ENCODE measurements around the gene PHETA1. TPM values are rescaled to one million over a fixed set of nuclear protein-coding genes. Genes with fewer than 3 reads are reported as not detected.
"Not testable (repeated sequence)": the region's sequence is repeated elsewhere in the genome, so short reads cannot be mapped to it uniquely, and the experiment has no call there.

PHETA1 gene
- total RNA-seq, 1 donor from 2014 or later: 9.1 TPM

DNA sequence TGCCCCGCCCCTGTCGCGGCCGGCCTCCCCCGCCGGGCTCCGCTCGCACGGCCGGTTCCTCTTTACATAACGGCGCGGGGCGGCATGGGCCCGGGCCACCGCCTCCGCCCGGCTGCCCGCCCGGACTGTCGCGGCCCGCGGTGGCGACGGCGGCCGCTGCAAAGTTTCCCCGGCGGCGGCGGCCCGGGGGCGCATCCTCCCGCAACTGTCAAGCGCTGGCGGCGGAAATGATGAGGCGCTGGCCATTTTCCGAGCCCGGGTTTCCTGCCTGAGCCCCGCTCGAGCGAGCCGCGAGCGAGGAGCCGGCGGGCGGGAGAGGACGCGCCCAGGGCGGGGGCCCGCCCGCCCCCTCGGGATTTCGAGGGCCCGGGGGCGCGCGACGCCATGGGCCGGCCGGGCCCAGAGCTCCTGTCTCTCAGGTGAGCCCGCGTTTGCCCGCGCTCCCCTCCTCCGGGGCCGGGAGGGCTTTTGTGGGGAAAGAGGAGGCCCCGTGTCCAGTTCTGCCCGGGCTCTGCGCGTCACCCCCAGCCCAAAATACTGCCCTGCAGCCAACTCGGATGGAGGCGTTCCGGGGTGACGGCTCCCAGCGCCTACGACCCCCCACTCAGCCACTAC, 37.1 kb upstream of the PHETA1 start, which contains the start of gene SH2B3:
Gene SH2B3, plus strand, starts transcription at position 65 of the 615 bp plus-strand sequence. CDS start 12,223 bp downstream, outside the sequence.
- peak; percentile 84 to 87 for DNase-seq (ENCODE audit: low read depth in 2 of 2)

DNA sequence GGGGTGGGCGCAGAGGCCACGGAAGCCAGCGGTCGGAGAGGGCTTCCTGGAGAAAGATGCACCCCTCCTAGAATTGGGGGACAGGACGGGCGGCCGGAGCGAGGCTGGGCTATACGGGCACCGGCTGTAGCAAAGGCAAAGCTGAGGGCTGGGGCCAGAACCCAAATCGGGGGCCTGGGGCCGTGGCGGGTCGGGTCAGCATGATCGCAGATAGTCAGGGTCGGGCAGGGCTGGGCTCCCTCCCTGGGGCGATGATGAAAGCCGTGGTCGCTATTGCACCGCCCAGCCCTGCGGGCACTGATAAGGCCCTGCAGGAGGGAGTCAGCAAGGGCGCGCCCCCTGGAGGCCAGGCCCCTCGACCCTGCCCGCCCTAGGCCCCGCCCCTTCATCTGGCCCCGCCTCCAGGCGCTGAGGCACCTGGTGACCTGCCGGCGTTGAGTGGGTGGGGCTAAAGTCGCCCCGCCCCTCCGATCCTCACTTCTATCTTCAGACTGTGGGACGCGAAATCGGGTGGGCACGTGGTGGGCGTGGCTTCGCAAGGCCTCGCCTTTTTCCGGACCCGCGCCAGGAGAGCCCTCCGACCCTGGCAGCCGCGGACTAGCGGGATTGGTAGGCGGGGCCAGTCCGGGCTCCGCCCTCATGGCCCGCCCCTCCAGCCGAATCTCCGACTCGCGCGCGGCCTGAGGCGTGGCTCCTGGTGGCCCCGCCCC, 36.4 kb upstream of the PHETA1 start:
- DNase-seq (ENCODE audit: low read depth in 2 of 2): peak; percentile 98 to 99

DNA sequence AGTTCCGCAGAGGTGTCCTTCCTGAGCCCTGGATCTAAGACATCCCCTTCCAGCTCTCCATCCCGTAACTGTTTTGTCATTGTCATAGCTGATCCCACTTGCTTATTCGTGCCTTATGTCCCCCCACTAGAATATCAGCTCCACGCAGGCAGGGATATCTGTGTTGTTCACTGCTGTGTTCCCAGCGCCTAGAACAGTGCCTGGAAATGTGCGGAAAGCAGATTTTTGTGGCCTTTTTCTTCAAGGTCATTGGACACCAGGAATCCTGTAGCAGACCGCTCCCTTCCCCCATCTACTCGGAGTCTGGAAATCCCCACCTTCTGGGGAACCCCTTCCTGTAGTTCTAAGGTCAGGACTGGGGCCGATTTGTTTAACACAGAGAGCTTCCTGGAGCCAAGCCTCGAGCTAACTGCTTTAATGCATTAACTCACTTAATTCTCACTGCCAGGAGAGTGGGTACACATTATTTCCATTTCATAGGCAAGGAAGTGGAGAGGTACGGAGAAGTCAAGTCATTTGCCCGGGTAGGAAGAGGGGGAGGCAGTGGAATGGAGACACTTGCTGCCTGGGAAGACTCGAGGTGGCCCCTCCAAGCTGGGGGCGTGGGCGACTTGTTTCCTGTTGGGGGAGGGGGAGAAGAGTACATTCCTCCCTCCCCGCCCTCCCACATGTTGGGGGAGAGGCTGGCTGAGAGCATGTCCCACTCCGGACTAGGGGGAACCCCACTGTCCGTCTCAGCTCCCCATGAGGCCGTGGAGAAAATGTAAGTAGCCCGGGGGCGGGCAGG, 35.7 kb upstream of the PHETA1 start:
- DNase-seq (ENCODE audit: low read depth in 2 of 2): peak; percentile 54 to 90

DNA sequence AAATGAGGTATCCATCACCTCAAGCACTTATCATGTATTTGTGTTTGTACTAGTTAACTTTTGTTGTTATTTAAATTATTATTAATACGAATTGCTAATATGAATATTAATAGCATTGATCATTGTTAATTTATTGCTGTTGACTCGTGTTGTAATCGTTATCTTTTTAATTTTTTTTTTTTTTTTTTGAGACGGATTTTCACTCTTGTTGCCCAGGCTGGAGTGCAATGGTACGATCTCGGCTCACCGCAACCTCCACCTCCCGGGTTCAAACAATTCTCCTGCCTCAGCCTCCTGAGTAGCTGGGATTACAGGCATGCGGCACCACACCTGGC, 33.6 kb upstream of the PHETA1 start:
- not testable (repeated sequence) for DNase-seq (ENCODE audit: low read depth in 2 of 2)

DNA sequence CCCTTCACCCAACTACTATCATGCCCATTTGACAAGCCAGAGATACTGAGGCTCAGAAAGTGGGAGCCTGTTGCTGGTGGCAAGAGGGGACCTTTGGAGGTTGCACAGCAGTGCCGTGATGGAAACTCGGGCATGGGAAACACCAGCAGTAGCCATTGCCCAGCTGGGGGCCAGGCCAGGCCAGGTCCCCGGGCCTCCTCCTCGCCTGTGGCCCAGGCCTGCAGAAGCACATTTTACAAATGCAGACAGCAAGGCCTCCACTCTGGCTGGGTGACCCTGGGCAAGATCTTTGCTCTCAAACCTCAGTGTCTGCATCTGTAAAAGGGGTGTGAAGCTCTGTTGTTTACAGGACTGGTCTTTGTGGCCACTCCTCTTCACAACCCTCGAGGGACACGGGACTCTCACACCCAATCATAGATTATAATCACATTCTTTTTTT, 32.3 kb upstream of the PHETA1 start:
- DNase-seq (ENCODE audit: low read depth in 2 of 2): no peak

DNA sequence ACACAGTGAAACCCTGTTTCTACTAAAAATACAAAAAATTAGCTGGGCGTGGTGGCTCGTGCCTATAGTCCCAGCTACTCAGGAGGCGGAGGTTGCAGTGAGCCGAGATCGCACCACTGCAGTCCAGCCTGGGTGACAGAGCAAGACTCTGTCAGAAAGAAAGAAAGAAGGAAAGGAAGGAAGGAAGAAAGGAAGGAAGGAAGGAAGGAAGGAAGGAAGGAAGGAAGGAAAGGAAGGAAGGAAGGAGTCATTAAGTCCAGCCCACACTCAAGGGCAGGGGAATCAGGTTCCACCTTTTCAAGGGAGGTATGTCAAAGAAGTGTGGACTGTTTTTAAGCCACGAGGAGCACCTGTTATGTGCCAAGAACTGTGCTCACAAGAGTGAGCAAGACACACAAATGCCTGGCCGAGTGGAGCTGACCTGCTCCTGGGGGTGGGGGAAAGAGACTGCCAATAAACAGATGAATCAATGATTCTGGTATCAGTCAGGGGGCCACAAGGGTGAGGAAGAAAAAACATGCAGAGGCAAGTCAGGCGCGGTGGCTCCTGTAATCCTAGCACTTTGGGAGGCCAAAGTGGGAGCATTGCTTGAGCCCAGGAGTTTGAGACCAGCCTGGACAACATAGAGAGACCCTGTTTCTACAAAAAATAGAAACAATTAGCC, 31.0 kb upstream of the PHETA1 start:
- not testable (repeated sequence) for DNase-seq (ENCODE audit: low read depth in 2 of 2)

DNA sequence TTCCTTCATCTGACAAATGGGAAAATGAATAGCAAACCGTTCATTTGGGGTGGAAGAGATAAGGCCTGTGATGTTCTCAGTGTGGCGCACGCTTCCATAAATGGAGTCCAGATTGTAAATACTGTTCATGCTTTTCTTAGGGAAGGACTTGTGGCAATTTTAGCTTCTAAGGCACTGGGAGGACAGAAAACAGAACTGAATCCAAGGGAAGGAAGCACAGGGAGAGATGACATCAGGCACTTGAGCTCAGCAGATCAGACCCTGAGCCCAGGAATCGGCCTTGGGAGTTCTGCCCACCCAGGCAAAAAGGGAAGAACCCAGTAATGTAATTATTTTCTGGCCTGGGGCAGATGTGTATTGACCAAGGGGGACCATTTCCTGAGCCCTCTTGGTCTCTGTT, 29.6 kb upstream of the PHETA1 start:
- DNase-seq (ENCODE audit: low read depth in 2 of 2): peak in 1 of 2 donors; percentile 52

DNA sequence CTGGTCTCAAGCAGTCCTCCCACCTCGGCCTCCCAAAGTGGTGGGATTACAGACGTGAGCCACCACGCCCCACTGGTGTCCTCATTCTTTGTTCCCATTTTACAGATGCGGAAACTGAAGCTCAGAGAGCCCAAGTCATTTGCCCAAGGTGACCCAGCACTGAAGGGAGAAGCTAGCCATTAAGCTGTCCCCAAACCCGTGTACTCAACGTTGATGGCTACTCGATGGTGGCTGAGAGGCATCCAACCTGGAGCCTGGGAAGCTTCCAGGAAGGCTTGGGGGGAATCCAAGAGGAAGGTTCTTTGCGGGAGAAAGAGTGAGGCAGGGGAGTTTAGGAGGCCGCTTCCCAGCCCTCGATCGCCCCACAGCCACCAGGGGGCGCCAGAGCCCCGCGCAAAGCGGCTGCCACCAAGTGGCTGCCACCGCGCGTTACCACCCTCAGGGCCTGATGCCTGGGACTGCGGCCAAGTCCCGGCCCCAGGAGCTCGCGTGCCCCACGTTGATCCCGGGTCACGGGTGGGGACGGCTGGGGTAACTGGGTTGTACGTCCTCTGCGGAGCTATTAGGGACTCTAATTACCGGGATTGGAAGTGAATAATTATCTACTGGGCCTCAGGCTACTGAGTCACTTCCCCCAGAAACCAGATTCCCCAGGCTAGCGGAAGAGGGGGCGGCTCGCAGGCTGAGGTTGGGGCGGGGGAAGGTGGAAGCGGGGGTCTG, 28.0 kb upstream of the PHETA1 start:
- peak; percentile 91 to 99 for DNase-seq (ENCODE audit: low read depth in 2 of 2)

DNA sequence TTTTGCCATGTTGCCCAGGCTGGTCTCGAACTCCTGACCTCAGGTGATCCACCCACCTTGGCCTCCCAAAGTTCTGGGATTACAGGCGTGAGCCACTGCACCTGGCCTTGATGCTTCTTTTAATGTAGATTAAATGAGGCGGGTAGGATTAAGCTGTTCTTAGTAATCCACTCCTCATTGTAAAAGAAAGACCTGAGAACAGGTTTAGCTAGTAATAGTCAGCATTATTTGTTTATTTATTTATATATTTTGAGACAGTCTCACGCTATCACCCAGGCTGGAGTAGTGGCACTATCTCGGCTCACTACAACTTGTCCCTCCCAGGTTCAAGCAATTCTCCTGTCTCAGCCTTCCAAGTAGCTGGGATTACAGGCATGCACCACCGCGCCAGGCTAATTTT, 27.4 kb upstream of the PHETA1 start:
- not testable (repeated sequence) for DNase-seq (ENCODE audit: low read depth in 2 of 2)

DNA sequence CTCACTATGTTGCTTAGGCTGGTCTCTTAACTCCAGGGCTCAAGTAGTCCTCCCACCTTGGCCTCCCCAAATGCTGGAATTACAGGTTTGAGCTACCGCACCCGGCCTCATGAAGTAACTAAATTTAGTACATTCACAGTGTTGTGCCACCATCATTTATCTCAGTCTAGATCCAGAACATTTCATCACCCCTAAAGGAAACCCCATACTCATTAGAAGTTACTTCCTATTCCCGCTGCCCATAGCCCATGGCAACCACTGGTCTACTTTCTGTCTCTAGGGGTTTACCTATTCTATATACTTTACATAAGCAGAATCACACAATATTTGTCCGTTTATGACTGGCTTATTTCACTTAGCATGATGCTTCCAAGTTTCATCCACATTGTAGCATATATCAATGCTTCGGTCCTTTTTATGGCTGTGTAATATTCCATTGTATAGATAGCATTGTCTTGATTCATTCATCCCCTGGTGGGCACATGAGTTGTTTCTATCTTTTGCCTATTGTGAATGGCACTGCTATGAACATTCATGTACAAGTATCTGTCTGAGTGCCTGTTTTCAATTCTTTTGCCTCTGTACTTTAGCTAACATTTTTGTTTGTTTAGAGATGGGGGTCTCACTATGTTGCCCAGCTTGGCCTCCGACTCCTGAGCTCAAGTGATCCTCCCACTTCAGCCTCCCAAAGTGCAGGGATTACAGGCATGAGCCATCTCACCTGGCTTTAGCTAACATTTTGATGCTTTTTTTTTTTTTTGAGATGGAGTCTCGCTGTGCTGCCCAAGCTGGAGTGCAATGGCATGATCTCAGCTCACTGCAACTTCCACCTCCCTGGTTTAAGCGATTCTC, 26.7 kb upstream of the PHETA1 start:
- no peak for DNase-seq (ENCODE audit: low read depth in 2 of 2)

DNA sequence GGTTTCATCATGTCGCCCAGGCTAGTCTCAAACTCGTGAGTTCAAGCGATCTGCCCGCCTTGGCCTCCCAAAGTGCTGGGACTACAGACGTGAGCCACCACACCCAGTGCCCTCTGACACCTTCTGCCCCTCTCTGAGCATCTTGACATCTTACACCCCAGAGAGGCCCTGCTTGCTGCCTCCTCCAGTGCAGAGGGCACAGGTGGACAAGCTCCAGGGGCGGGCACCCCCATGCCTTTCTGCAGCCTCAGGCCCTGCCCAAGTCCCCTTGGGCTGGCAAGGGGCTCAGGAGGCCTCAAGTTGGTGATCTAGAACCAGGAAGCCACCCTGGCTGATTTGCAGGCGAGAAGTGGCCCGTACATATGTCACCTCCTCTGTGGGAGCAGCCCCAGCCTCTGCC, 25.6 kb upstream of the PHETA1 start:
- DNase-seq (ENCODE audit: low read depth in 2 of 2): no peak

DNA sequence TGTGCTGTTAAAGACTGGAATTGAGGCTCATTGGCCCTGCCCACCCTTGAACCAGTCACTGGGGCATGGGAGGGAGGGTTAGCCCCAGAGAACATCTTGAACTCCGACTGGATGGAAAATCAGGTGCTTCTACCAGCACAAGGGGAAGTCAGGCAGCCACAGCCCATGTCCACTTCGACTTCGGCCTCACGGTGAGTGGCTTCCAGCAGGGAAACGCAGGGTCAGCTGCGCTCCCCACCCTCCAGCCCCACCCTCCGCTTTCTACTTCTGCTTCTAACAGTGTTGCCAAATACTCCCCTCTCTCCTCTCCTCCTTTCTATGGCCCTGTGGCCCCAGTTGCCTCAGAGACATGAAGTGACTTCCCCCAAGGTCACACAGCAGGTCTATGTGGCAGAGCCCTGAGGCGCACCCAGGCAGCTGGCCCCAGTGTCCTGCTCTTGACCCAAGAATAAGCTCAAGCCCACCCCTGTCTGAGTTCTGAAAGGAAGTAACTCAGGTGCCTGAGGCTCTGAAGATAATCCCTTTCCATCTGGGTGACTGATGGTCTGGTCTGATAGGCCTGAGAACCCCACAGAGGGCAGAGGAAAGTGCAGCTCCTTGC, 24.9 kb upstream of the PHETA1 start:
- peak in 1 of 2 donors; percentile 55 for DNase-seq (ENCODE audit: low read depth in 2 of 2)

DNA sequence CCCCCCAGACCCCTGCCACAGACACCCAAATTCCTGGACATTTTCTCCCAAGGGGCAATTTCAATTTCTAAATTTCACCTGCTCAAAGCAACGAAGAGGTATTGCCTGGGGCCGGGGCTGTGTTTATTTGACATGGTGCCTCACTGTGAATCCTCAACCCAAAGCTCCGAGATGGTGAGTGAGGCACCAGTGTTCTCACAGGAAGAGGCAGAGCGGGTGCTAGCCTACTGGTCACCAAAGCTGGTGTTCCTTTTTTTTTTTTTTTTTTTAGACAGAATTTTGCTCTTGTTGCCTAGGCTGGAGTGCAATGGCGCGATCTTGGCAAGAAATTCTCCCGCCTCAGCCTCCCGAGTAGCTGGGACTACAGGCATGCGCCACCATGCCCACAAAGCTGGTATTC, 22.0 kb upstream of the PHETA1 start:
- DNase-seq (ENCODE audit: low read depth in 2 of 2): no peak

DNA sequence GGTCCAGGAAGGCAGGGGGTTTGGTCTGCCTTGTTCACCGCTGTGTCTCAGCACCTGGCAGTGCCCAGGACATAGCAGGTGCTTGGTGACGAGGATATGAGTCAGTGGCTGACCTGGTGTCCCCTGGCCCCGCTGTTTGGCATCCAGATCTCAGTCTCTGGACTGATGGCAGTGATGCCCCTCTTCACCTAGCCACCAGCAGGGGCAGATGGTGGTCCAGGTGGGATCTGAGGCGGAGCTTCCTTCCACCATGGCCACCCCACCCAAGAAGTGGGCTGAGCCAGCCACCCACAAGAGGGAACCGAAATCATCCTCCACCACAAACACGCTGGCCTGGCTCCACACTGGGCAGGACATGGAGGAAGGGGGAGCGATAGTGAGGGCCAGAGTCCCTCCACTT, 20.7 kb upstream of the PHETA1 start:
- no peak for DNase-seq (ENCODE audit: low read depth in 2 of 2)

DNA sequence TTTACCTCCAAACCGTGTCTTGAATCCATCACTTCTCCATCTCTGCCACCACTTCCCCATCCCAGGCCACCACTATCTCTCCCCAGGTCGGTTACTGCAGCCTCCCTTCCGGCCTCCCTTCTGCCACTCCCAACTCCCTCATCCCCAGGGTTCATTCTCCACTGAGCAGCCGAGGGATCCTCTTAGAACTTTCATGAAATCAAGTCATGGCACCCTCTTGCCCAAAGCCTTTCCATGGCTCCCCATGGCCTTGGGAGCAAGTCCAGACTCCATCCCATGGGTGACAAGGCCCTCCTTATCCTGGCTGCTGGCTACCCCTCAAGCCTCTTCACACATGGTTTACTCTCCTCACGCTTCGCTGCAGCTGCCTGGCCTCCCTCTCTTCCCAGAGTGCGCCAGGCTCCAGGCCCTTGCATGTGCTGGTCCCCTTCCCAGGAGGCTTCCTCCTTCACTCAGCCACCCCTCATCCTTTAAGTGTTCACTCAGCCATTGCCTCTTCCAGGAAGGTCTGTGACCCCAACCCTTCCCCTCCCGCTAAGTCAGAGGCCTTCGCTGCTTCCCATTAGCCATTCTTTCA, 18.9 kb upstream of the PHETA1 start:
- DNase-seq (ENCODE audit: low read depth in 2 of 2): no peak

DNA sequence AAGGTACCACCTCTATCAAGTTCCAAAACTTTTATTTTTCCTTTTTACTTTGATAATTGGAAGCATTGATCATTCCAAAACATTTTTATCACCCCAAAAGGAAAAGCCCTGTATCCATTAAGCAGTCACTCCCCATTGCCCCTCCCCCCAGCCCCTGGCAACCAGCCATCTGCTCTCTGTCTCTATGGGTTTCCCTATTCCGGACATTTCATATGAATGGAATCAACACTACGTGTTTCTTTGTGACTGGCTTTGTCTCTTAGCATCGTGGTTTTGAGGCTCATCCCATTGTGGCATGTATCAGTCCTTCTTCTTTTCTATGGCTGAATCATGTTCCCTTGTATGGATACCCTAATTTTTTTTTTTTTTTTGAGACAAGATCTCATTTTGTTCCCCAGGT, 18.0 kb upstream of the PHETA1 start:
- peak; percentile 48 to 81 for DNase-seq (ENCODE audit: low read depth in 2 of 2)

DNA sequence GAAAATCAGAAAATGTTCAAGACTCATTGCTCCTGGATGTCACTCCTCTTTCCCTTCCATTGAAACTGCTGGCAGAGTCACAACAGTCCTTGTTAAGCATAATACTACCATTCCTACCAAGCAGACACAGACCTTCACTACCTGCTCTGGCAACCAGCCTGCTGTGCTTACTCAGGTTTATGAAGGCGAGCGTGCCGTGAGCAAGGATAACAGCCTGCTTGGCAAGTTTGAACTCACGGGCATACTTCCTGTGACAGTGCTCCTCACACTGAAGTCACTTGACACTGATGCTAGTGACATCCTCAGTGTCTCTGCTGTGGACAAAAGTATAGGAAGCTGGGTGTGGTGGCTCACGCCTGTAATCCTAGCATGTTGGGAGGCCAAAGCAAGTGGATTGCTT, 15.7 kb upstream of the PHETA1 start:
- DNase-seq (ENCODE audit: low read depth in 2 of 2): no peak

DNA sequence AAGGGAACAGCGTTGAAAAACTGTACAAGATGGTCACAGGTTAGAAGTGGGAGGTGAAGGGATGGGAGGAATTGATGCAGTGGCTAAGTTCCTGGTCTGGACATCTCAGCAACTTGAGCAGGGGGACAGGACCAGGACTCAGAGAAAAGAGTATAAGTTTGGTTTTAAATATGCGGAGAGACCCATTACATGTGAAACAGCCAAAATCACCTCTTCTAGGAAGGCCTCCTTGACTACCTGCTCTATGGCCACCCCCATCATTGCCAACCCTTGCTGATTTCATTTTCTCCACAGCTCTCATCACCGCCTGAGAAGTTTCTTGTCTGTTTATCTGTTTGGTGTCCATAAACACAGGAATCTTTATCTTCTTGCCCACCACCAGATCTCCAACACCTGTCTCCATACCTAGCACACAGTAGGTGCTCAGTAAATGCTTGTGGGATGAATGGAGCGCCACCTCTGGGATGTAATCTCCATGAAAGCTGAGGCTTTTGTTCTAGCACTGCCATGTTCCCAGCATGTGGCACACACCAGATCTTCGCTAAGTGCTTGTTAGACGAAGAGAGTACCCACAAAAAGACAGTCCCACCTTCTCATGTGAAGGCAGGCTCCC, 11.2 kb upstream of the PHETA1 start:
- no peak for DNase-seq (ENCODE audit: low read depth in 2 of 2)

DNA sequence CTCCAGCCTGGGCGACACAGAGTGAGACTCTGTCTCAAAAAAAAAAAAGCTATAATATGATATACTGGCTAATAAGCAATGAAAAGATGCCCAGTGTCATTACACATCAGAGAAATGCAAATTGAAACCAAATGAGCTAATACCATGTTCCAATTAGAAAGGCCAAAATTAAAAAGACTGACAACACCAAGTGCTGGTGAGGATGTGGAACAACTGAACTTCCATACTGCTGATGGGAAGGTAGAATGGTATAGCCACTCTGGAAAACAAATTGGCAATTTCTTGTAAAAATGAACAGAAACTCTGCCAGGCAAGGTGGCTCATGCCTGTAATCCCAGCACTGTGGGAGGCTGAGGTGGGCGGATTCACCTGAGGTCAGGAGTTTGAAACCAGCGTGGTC, 8.5 kb upstream of the PHETA1 start:
- DNase-seq (ENCODE audit: low read depth in 2 of 2): no peak

Measured in lung microvascular endothelial cell (primary cell).